ENCODE data around the gene MAN1A1.

DNA sequence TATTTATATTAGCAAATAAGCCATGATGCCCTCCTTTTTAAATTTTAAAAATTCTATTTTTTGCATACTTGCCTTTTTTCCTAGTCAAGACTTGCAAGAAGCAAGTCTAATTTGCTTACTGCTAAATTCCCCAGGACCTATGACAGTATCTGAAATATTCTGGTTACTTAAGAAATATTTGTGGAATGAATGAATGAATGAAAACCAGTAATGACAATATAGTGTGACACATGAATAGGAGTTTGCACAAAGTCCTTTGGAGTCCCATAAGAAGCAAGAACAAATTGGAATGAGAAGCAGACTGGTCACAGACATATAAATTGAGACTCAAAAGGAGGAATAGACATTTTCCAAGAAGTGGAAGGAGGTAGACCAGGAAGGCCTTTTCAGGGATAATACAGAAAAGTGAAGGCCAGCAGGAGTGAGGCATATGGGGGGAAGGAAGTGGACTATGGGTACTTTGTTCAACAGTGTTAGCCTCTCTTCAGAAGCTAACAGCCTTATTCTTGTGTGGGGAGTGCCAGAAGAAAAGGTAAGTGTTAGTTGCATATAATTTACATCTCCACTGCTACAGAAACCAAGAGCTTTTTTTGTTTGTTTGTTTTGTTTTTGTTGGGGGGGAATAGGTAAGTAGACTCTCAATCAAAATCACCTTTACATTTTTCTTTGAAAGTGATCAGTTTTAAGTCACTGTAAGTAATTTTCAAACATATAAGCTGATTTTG, 177.5 kb downstream of the MAN1A1 start:
- TF ChIP-seq EZH2 (IDR thresholded peaks at IDR 0.05; ENCODE audit: low read depth, unreplicated experiment), result no peak
- no peak for TF ChIP-seq CTCF (conservative IDR thresholded peaks at IDR 0.05; ENCODE audit: low read depth in 2 of 2)
- no peak for TF ChIP-seq POLR2AphosphoS5 (IDR thresholded peaks at IDR 0.05; ENCODE audit: low read depth)
- TF ChIP-seq EZH2phosphoT487 (IDR thresholded peaks at IDR 0.05; ENCODE audit: unreplicated experiment), result no peak
- TF ChIP-seq STAT1 (IDR thresholded peaks at IDR 0.05; ENCODE audit: unreplicated experiment), result no peak
